Hepatic stellate cell (primary cell): ENCODE data around the gene TCERG1L.
"Not testable (repeated sequence)": the region's sequence is repeated elsewhere in the genome, so short reads cannot be mapped to it uniquely, and the experiment has no call there.

Source experiments
- DNase-seq: peaks from one replicate; pipeline ENCODE4 v3.0.0; 2011; ENCODE audit warnings: low spot score

The TCERG1L gene

GRCh38 chr10:131083915-131084790, 227.4 kb downstream of the TCERG1L start:
- DNase-seq = no peak

- no peak for DNase-seq
Observed at GRCh38 chr10:131082991-131083481, 228.5 kb downstream of the TCERG1L start.

- DNase-seq = no peak
Observed at GRCh38 chr10:131082201-131082850, 229.2 kb downstream of the TCERG1L start.

DNA sequence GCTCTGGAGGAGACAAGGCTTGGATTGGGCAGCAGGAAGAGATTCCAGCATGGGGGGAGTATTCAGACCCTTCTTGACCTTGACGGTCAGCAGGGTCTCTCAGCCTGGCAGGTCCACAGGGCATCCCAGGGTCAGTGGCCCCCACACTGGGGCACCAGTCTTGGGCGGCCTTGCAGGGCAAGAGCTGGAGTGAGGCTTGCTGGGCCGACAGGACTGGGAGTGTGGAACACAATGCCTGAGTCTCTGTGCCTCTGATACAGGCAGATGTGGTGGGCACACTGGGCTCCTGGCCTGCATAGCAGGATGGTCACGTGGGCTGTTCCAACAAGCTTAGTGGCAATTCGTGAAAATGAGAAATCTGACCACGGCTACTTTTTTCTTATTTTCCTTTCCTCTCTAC, 229.7 kb downstream of the TCERG1L start:
- no peak for DNase-seq

DNA sequence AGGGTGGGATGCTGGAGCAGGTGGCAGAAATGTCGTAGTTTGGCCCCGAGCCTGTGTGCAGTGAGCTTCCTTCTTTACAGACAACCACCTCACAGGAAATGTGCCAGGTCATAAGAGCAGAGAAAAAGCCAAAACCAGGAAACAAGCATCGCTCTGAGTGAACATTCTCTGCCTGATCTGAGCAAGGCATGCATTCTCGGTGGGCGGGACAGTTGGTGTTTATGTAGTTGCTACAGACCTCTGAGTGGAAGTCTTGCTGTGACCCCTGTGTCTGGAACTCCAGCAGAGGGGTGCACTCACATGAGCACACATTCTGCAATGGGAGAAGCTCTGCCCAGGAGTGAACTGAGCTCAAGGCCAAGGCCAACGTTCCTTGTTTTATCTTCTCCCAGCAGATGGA, 230.1 kb downstream of the TCERG1L start:
- DNase-seq = no peak

DNA sequence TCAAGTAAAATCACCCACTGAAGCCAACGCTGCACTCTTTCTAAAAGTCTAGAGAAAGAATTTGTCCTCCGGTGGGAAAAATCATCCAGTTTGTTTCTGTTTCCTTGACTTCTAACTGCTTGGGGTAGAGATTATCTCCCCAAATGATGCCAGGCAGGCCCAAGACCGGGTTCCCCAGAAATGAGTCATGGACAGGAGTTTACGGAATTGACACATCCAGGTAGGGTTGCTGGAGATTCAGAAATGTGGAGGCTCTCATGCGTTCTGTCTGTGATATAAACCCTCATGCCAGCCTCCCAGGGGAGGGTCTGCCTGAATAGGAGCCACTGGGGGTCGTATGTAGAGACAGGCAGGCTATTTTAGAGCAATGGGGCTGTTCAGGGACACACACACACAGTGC, 230.9 kb downstream of the TCERG1L start:
- no peak for DNase-seq

- no peak for DNase-seq
Observed at GRCh38 chr10:131079314-131079713, 232.2 kb downstream of the TCERG1L start.

DNA sequence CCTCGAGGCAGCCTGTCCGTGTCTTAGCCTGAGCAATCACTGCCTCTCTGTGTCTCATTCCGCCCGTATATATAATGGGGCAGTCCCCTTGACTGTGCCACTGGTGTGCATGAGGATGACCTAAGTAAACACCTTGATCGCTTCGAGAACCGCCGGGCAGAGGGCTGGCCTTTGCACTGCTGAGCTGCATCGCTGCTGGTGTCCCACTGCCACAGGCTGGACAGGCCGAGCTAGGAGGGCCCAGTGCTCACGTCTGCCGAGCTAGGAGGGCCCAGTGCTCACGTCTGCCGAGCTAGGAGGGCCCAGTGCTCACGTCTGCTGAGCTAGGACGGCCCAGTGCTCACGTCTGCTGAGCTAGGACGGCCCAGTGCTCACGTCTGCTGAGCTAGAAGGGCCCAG, 232.6 kb downstream of the TCERG1L start:
- DNase-seq = not testable (repeated sequence)

DNA sequence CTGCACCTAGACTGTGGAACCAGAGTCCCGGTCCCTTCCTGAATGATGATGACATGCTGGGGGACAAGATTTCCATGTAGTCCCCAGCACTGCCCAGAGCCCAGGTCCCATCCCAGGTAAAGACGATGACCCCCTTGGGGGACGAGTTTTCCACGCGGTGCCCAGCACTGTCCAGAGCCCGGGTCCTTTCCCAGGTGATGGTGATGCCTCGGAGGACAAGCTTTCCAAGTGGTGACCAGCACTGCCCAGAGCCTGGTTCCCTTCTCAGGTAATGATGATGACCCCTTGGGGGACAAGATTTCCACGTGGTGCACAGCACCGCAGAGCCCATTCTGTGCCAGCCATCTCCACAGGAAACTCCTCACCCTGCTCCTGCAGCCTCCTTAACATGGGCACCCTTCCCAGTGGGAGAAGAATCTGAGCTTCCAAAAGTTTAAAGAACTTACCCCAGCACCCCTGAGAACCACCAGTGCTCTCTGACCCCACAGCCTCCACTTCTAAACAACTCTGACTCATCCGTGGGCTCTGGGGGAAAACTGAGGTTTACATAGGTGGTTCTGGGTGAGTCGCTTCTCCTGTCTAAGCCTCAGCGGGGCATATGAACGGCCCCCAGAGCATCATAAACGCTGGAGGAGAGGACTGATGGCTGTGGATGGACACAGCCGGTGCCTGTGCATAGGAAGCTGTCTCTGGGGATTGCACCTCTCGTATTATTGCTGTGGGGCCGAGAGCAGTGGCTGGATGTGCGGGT, 233.2 kb downstream of the TCERG1L start:
- DNase-seq = no peak

DNA sequence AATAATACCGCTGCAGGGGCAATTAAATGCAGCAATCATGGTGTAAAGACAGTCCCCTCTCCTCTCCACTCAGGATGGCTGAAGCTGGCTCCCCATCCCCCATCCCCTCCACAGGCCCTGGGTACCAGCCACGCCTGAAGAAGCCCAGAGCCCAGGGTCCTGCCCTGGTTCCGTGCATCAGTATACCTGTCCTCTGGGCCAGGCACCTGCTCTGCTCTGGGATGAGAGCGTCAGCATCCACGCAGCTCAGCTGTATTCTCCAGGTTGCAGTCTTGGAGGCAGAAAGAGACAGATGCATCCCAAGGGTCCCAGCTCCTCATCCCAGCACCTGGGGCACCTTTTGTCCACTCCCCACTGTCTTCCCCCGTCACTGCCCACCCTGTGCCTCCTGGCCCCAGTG, 233.8 kb downstream of the TCERG1L start:
- no peak for DNase-seq

DNA sequence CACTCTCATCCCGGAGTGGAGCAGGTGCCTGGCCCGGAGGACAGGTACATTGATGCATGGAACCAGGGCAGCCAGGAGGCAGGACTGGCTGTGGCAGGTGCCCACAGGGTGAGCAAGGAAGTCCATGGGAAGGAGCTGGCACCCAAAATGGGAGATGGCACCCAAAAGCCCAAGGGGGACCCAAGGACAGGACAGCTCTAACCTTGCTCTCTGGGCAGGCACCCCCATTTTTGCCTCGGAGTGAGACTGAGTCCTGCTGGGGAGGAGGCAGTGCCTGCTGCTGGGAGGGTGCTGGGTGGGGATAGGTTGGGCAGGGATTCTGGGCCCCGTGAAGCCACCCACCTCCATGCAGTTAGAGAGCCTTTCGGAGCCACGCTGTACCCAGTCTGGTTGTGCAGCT, 234.5 kb downstream of the TCERG1L start:
- DNase-seq = no peak

- DNase-seq = no peak
Observed at GRCh38 chr10:131076356-131076755, 235.2 kb downstream of the TCERG1L start.

GRCh38 chr10:131075218-131075770, 236.2 kb downstream of the TCERG1L start:
- no peak for DNase-seq

- DNase-seq = no peak
Observed at GRCh38 chr10:131074682-131075081, 236.8 kb downstream of the TCERG1L start.

GRCh38 chr10:131073469-131074035, 238.0 kb downstream of the TCERG1L start:
- DNase-seq = no peak

DNA sequence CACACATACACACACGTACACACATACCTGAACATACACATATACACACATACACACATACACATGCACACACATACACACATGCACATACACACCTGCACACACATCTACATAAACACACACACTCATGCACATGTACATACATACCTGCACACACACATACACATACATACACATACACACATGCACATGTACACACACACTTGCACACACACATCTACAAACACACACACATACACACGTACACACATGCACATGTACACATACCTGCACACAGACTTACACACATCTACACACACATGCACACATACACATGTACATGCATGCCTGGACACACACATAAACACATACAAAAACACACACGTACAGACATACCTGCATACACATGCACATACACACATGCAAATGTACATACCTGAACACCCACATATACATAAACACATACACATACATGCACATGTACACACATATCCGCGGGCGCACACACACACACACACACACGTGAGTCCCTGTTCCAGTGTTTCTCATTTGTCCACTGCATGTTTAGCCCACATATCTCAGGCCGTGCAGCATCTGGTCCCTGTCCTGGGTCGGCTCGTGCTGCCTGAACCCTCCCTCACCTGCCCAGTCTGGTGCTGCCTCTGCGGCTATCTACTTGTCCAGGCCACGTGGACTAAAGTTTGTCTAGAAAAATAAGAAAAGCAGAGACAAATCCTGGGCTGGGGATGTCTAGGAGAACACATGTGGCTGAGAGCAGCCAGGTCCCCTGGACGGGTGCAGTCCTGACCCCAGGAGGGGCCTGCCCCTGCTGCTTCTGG, 238.7 kb downstream of the TCERG1L start:
- no peak for DNase-seq

DNA sequence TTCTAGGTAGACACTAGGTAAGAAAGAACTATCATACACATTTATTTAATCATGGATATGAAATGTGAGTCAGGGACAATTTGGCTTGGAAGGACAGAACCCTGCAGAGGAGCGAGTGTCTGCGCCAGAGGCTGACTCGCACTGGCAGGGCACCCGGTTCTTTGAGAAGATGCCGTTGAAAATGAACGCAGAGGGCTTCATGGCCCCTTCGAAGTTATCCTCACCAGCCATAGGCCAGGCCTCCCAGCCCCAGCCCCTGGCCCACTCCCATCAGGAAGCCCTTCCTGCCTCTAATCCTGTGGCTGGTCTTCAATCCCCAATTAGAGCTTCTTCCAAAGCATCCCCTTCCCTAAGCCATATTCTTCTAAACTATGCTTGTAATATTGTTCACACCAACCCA, 239.8 kb downstream of the TCERG1L start:
- no peak for DNase-seq

- DNase-seq = no peak
Observed at GRCh38 chr10:131070856-131071255, 240.7 kb downstream of the TCERG1L start.

DNA sequence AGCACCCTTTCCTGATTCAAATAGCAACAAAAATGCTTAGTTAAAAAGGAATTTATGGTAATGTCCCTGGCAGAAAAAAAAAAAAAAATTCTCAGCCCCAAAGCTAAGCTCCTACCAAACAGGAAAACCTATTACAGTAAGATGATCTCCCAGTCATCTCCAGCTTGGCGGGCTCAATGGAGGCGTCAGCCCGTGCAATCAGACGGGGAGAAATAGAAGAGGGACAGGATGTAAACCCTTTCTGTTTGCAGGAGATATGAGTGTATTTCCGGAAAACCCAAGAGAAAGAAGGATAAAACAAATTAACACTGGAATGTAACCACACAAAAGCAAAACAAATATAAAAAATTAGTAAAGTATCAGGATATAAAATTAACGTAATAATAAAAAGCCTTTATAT, 242.8 kb downstream of the TCERG1L start:
- DNase-seq = no peak

DNA sequence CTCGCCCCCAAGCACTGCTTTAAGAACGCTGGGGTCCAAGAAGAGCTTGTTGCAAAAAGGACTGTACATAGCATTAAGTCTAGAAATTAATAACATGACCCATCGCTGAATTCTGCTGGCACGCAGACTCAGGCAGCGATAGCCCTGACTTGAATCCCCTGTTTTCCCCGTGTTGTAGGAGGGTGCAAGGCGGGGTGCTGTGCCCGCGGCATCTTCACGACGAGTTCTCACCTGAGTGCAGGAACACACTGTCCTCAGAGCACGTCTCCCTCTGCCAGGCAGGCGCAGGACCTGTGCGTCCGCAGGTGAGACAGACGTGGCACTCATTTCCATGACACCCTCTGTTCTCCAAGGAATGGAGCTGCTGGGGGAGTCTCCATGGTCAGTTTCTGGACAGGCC, 243.2 kb downstream of the TCERG1L start:
- DNase-seq = no peak

GRCh38 chr10:131067690-131068089, 243.8 kb downstream of the TCERG1L start:
- DNase-seq = no peak
